Mucosa of stomach (tissue), 1 donor: ENCODE data around the gene KCNN2.

ENCODE experiments used
- H3K27me3 ChIP-seq: one replicate; pipeline ENCODE4 v1.7.0; 2013; ENCODE audit warnings: mild to moderate bottlenecking, low read length; ENCODE audit not compliant: control insufficient read depth, insufficient read depth
- H3K36me3 ChIP-seq: one replicate; pipeline ENCODE4 v1.7.0; 2013; ENCODE audit warnings: low read length; ENCODE audit not compliant: control insufficient read depth, insufficient read depth
- H3K4me1 ChIP-seq: one replicate; pipeline ENCODE4 v1.7.0; 2013; ENCODE audit warnings: mild to moderate bottlenecking, low read length; ENCODE audit not compliant: control insufficient read depth, insufficient read depth
- H3K4me3 ChIP-seq: one replicate; pipeline ENCODE4 v1.7.0; 2013; ENCODE audit warnings: low read length
- H3K9ac ChIP-seq: one replicate; pipeline ENCODE4 v1.7.0; 2013; ENCODE audit warnings: mild to moderate bottlenecking, low read length, moderate library complexity
- H3K9me3 ChIP-seq: one replicate; pipeline ENCODE4 v1.7.0; 2013; ENCODE audit warnings: mild to moderate bottlenecking, low read length, moderate library complexity; ENCODE audit not compliant: control insufficient read depth
- donor health status: Pancreatic carcinoma.

KCNN2 gene

GRCh38 chr5:114332925-114333324, 28.9 kb upstream of the KCNN2 start:
- Histone ChIP-seq H3K4me3 (no peak overlapping the region), H3K4me1 (no peaks in the 10 kb centered on the region), H3K36me3 (no peaks in the 10 kb centered on the region), H3K27me3 (no peaks in the 10 kb centered on the region), H3K9ac (no peak overlapping the region), H3K9me3 (no peaks in the 10 kb centered on the region)

DNA sequence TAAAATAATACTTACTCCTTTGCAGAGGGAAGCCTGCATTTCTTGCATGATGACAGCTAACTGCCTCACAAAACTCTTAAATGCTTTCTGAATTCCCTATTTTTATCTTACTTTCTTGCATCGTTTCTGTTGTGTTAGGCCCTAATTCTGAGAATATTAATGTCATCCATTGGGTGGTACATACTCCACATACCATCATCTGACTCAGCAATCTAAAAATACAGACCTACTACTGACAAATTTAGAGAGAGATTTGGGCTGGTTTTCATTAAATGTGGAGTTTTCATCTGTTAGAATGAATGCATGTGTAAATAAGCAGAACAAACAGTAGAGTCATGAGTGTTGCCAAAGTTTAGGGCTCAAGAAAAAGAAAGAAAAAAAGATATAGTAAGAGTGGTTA, 26.5 kb upstream of the KCNN2 start:
- H3K36me3 ChIP-seq = no peaks in the 10 kb centered on the region

DNA sequence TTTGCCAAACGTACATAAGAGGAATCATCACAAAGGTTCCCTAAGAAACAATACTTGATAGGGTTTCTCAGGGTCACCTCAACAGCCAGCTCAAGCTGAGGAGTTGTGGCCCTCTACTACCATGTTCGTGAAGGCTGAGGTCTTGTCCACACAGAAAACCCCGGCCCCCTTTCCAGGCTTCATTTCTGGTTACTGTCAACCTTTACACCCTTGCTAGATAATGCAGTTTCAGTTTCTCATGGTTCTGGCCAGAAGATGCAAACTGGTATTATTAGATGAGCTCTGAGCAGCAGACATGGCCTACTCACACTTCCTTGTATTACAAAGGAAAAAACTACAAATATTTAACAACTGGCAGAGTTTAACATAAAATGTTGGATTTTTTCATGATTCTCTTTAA, 22.8 kb upstream of the KCNN2 start:
- H3K36me3 ChIP-seq = no peaks in the 10 kb centered on the region
- no peak overlapping the region for H3K9ac ChIP-seq
- no peaks in the 10 kb centered on the region for H3K9me3 ChIP-seq
- no peak overlapping the region for H3K4me3 ChIP-seq
- H3K27me3 ChIP-seq = no peaks in the 10 kb centered on the region
- H3K4me1 ChIP-seq = no peaks in the 10 kb centered on the region

More for the DNA sequence above, 26.5 kb upstream of the KCNN2 start:
- Histone ChIP-seq H3K9me3 (no peaks in the 10 kb centered on the region), H3K9ac (no peak overlapping the region), H3K4me1 (no peaks in the 10 kb centered on the region), H3K4me3 (no peak overlapping the region), H3K27me3 (no peaks in the 10 kb centered on the region)

GRCh38 chr5:114346181-114346580, 15.7 kb upstream of the KCNN2 start:
- Histone ChIP-seq H3K9me3 (no peaks in the 10 kb centered on the region), H3K36me3 (no peaks in the 10 kb centered on the region), H3K4me1 (no peaks in the 10 kb centered on the region)

GRCh38 chr5:114355086-114355830, 6.6 kb upstream of the KCNN2 start:
- Histone ChIP-seq H3K9ac (no peak overlapping the region), H3K9me3 (no peaks in the 10 kb centered on the region), H3K27me3 (peaks cover 10% of the 10 kb centered on the region), H3K36me3 (no peaks in the 10 kb centered on the region), H3K4me1 (no peaks in the 10 kb centered on the region), H3K4me3 (no peak overlapping the region)

More at GRCh38 chr5:114346181-114346580, 15.7 kb upstream of the KCNN2 start:
- Histone ChIP-seq H3K9ac (no peak overlapping the region), H3K27me3 (no peaks in the 10 kb centered on the region), H3K4me3 (no peak overlapping the region)

DNA sequence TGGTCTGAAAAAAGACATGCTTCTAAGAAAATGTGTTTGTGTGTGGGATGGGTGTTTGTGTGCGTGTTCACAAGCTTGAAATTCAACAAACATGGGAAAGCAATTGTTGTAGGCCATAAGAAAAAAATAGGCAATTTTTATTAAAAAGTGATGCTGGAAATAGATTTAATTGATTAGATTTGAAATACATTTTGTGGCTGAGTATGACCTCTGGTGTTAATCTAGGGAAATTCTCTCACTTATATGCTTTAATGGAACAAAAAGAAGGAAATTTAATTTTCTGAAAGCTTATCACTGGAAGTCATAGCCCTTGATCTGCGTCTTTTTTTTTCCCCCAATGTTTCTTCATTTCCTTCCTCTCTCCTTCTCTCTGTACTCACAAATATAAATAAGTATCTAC, 3.5 kb upstream of the KCNN2 start:
- Histone ChIP-seq H3K4me3 (no peak overlapping the region), H3K27me3 (peaks cover 34% of the 10 kb centered on the region), H3K4me1 (peaks cover 3% of the 10 kb centered on the region), H3K9me3 (no peaks in the 10 kb centered on the region), H3K9ac (no peak overlapping the region), H3K36me3 (no peaks in the 10 kb centered on the region)

DNA sequence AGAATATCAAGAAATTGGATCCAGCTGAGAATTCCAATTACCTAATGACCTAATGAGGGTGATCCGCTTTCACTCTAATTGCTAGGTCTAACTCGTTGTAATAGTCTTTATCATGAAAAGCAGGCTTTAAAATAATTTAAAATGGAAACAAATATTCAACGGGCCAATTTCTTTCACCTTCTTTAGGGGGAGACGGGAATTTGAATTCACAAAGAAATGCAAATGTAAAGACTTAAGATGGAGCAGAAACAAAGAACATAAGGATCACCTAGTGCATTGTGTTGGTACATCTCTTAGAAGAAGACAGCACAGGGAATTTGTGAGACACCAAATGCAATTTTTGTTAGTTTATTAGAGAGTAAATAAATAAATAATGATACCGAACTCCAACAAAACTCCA, 1.5 kb upstream of the KCNN2 start:
- H3K27me3 ChIP-seq = peaks cover 44% of the 10 kb centered on the region
- no peaks in the 10 kb centered on the region for H3K36me3 ChIP-seq
- no peak overlapping the region for H3K9ac ChIP-seq
- H3K9me3 ChIP-seq = no peaks in the 10 kb centered on the region
- H3K4me1 ChIP-seq = peaks cover 3% of the 10 kb centered on the region
- H3K4me3 ChIP-seq = no peak overlapping the region

DNA sequence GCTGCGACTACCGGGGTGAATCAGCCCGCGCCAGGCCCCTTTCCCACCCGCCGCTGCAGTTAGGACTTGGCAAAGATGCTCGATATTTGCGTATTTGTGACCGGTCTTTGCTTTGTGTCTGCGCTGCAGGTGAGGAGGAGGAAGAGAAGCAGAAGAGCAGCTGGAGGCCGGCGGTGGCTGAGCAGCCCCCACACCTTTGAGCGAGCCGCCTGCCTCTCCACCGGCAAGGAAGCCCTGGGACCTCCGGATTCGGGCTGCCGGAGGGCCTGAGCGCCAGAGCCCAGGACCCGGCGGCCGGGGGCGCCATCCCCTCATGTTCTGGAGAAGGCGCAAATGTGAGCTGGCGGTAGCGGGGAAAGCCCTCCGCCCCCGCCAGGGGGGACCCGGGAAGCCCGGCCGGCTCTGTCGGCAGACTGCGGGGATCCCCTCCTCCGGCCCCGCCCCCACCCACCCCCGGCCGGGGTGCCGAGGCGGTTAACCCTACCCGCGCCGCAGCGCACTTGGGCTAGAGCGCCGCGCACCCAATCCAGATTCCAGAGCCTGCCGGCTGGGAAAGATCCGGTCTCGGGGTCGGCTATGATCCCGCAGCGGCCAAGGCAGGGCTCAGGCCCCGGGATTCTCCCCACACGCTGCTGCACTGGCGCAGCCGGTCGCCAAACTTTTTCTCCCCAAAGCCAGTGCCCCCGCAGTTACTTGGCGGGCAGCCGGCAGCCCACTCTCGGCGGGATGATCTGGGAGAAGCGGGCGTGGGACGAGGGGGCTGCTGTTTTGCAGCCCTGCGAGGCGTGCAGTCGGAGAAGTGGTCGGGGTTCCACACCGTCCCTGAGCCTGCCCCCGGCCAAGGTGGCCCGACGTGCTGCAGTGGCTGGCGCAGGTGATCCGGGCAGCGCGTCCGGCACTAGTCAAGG, 800 bp upstream of the KCNN2 start:
- peak overlapping the region; percentile 19 for H3K4me3 ChIP-seq
- no peak overlapping the region for H3K9ac ChIP-seq
- peaks cover 47% of the 10 kb centered on the region for H3K27me3 ChIP-seq
- H3K36me3 ChIP-seq = no peaks in the 10 kb centered on the region
- H3K4me1 ChIP-seq = peaks cover 3% of the 10 kb centered on the region
- no peaks in the 10 kb centered on the region for H3K9me3 ChIP-seq

DNA sequence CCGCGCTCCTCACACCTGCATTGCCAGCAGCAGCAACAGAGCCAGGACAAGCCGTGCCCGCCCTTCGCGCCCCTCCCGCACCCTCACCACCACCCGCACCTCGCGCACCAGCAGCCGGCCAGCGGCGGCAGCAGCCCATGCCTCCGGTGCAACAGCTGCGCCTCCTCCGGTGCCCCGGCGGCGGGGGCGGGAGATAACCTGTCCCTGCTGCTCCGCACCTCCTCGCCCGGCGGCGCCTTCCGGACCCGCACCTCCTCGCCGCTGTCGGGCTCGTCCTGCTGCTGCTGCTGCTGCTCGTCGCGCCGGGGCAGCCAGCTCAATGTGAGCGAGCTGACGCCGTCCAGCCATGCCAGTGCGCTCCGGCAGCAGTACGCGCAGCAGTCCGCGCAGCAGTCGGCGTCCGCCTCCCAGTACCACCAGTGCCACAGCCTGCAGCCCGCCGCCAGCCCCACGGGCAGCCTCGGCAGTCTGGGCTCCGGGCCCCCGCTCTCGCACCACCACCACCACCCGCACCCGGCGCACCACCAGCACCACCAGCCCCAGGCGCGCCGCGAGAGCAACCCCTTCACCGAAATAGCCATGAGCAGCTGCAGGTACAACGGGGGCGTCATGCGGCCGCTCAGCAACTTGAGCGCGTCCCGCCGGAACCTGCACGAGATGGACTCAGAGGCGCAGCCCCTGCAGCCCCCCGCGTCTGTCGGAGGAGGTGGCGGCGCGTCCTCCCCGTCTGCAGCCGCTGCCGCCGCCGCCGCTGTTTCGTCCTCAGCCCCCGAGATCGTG, 517 bp downstream of the KCNN2 start:
- no peaks in the 10 kb centered on the region for H3K36me3 ChIP-seq
- no peak overlapping the region for H3K9ac ChIP-seq
- peaks cover 3% of the 10 kb centered on the region for H3K4me1 ChIP-seq
- H3K27me3 ChIP-seq = peaks cover 47% of the 10 kb centered on the region
- no peaks in the 10 kb centered on the region for H3K9me3 ChIP-seq
- H3K4me3 ChIP-seq = no peak overlapping the region

DNA sequence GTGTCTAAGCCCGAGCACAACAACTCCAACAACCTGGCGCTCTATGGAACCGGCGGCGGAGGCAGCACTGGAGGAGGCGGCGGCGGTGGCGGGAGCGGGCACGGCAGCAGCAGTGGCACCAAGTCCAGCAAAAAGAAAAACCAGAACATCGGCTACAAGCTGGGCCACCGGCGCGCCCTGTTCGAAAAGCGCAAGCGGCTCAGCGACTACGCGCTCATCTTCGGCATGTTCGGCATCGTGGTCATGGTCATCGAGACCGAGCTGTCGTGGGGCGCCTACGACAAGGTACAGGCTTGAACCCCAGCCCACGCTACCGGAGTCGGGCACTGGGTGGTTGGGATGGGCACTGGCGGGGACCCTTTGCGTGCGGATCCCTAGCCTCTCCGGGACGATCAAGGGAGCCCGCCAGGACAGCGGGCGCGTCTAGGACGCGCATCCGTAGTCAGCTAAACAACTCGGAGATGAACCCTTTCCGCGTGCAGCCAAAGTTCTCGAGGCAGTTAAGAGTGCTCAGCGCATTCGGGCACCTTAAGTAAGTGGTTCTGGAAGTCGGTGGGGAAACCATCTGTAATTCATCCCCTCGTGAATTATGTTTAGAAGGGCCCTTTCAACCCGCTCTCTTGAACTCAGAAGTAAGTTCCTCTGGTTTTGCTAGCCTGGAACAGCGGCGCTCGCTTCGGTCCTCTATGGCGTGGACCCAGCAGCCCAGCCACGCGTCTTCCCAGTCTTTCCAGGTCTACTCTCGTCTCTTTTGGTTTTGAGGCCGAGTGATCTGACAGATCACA, 1.3 kb downstream of the KCNN2 start:
- Histone ChIP-seq H3K9me3 (no peaks in the 10 kb centered on the region), H3K27me3 (peaks cover 47% of the 10 kb centered on the region), H3K9ac (no peak overlapping the region), H3K4me3 (no peak overlapping the region), H3K36me3 (no peaks in the 10 kb centered on the region), H3K4me1 (peaks cover 3% of the 10 kb centered on the region)

DNA sequence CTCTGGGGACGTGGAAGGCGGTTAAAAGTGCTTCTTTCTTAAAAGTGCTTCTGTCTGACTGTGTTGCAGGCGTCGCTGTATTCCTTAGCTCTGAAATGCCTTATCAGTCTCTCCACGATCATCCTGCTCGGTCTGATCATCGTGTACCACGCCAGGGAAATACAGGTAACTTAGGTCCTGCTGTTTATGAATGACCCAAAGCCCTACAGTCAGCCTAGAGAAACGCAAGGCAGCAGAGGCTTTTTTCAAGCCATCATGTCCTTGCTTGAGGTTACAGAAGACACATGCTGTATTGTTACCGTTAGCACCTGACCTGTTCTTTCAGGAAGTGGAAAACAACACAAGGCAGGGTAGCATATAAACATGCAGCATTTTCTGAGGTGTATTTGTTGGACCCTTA, 2.0 kb downstream of the KCNN2 start:
- H3K9ac ChIP-seq = no peak overlapping the region

More for the DNA sequence above, 2.0 kb downstream of the KCNN2 start:
- H3K4me1 ChIP-seq = peaks cover 3% of the 10 kb centered on the region
- H3K4me3 ChIP-seq = no peak overlapping the region
- H3K27me3 ChIP-seq = peaks cover 47% of the 10 kb centered on the region
- no peaks in the 10 kb centered on the region for H3K36me3 ChIP-seq
- no peaks in the 10 kb centered on the region for H3K9me3 ChIP-seq
